Omental fat pad (tissue), 4 donors: ENCODE measurements around the gene CCDC197. TPM values are rescaled to one million over a fixed set of nuclear protein-coding genes. Genes with fewer than 3 reads are reported as not detected.

ENCODE experiments used
- ATAC-seq: fragments of 150-250 bp; one replicate; pipeline ENCODE4 v1.9.1; 2016; ENCODE audit warnings: mild to moderate bottlenecking, moderate library complexity; ENCODE audit not compliant: low FRiP score
- DNase-seq: peaks from one replicate; pipeline ENCODE4 v3.0.0-alpha.2; 2019; ENCODE audit warnings: low spot score
- total RNA-seq, 4 donors: library from RNA; depleted of rRNA; stranded (reverse); fragments of >200 nt; gene quantifications; one replicate each; pipeline ENCODE4 v1.1.0, GENCODE V29; 2016
- TF ChIP-seq, protein P1 (sequence below), 3 donors: fragments of 450-650 bp; IDR thresholded peaks; one replicate each; pipeline ENCODE4 v1.5.1; 2016 to 2017; ENCODE audit warnings: antibody characterized with exemption in 3 of 3, mild to moderate bottlenecking in 3 of 3, moderate library complexity in 2 of 3

The CCDC197 gene
- total RNA-seq, 4 donors from 2014 or later, result not detected

GRCh38 chr14:94051115-94051514 lies 54.0 kb downstream of the CCDC197 start:
- TF ChIP-seq, protein P1, sequence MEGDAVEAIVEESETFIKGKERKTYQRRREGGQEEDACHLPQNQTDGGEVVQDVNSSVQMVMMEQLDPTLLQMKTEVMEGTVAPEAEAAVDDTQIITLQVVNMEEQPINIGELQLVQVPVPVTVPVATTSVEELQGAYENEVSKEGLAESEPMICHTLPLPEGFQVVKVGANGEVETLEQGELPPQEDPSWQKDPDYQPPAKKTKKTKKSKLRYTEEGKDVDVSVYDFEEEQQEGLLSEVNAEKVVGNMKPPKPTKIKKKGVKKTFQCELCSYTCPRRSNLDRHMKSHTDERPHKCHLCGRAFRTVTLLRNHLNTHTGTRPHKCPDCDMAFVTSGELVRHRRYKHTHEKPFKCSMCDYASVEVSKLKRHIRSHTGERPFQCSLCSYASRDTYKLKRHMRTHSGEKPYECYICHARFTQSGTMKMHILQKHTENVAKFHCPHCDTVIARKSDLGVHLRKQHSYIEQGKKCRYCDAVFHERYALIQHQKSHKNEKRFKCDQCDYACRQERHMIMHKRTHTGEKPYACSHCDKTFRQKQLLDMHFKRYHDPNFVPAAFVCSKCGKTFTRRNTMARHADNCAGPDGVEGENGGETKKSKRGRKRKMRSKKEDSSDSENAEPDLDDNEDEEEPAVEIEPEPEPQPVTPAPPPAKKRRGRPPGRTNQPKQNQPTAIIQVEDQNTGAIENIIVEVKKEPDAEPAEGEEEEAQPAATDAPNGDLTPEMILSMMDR (IDR thresholded peaks at IDR 0.05), result no peak
- no peak for ATAC-seq
- DNase-seq, result no peak

- no peak for ATAC-seq
- no peak for DNase-seq
- TF ChIP-seq, protein P1 (IDR thresholded peaks at IDR 0.05), result no peak
These were observed 54.7 kb downstream of the CCDC197 start for GRCh38 chr14:94051779-94052178.

- DNase-seq, result no peak
- TF ChIP-seq, protein P1 (IDR thresholded peaks at IDR 0.05), result no peak
- no peak for ATAC-seq
These were observed 55.1 kb downstream of the CCDC197 start for GRCh38 chr14:94052199-94052598.

DNA sequence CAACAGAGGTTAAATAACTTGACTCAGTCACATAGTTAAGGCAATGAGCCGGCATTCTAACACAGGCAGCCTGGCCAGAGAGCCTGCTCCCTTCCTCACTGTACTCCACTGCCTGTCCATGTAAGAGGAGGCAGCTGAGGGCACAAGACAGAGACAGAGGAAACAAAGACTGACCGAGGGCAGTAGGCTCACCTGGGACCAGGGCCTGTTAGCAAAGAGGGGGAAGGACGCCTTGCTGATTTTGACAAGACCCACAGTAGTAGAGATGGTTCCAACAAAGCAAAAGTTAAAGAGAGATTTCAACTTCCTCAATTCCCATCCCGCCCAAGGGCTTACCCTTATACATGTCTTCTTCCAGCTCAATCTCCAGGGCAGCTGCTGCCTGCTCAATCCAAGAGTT lies 55.6 kb downstream of the CCDC197 start:
- ATAC-seq (no peak), DNase-seq (no peak)
- TF ChIP-seq, protein P1 (IDR thresholded peaks at IDR 0.05), result no peak

- DNase-seq (no peak), ATAC-seq (no peak)
- TF ChIP-seq, protein P1 (IDR thresholded peaks at IDR 0.05), result no peak
These were observed 57.3 kb downstream of the CCDC197 start for GRCh38 chr14:94054401-94054800.

- DNase-seq (no peak), ATAC-seq (no peak)
- TF ChIP-seq, protein P1 (IDR thresholded peaks at IDR 0.05), result no peak
These were observed 57.8 kb downstream of the CCDC197 start for GRCh38 chr14:94054936-94055335.

DNA sequence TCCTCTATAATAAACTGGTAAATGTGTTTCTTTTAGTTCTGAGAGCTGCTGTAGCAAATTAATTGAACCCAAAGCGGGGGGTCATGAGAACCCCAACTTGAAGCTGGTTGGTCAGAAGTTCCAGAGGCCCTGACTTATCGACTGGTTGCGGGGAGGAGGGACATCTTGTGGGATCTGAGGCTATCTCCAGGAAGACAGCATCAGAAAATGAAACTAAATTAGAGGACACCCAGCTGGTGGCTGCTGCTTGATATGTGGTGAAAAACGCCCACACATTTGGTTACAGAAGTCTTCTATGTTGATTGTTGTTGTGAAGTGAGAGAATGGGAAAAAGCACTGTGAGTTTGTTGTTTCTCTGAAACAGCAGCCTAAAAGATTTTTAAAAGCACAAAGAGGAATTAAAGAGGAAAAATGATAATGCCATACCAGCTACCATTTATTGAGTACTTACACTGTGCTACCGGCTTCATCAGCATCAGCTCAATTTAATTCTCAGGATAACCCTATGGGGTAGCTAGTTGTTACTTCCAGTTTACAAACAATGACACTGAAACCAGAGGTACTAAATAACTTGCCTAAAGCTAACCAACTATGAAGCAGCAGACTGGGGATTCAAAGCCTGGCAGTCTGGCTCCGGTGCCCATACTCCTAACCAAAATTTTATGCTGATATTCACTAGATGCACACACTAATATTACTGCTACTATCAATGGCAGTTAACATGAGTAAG lies 59.6 kb downstream of the CCDC197 start:
- DNase-seq (no peak), ATAC-seq (no peak)
- TF ChIP-seq, protein P1 (IDR thresholded peaks at IDR 0.05), result no peak
